Mesenchymal stem cell (in vitro differentiated cells and primary cell): ENCODE measurements around the gene ISYNA1.
A peak's percentile ranks its signal among the peaks of the same experiment; 100 is the strongest.

Source experiments
- DNase-seq: peaks from one replicate; pipeline ENCODE4 v3.0.0-alpha.2; 2013
- H2AFZ ChIP-seq: one replicate; pipeline ENCODE4 v1.6.1; 2013; ENCODE audit warnings: low read depth, mild to moderate bottlenecking, control low read depth, inconsistent platforms, low read length, moderate library complexity
- H2AK5ac ChIP-seq: 2 replicates; pipeline ENCODE4 v1.6.1; 2013; ENCODE audit warnings: low read length, moderate library complexity, mild to moderate bottlenecking, inconsistent platforms; ENCODE audit not compliant: severe bottlenecking
- H2BK120ac ChIP-seq: one replicate; pipeline ENCODE4 v1.6.1; 2013; ENCODE audit warnings: low read depth, mild to moderate bottlenecking, inconsistent platforms, low read length, moderate library complexity
- H2BK12ac ChIP-seq, 2 experiments: one replicate each; pipeline ENCODE4 v1.6.1; 2013; ENCODE audit warnings: inconsistent platforms in 2 of 2, low read length in 2 of 2, mild to moderate bottlenecking in 2 of 2, moderate library complexity in 2 of 2, control low read depth in 1 of 2
- H2BK15ac ChIP-seq: one replicate; pipeline ENCODE4 v1.6.1; 2013; ENCODE audit warnings: mild to moderate bottlenecking, low read depth, inconsistent platforms; ENCODE audit not compliant: poor library complexity, severe bottlenecking
- H2BK5ac ChIP-seq: 2 replicates; pipeline ENCODE4 v1.6.1; 2013; ENCODE audit warnings: low read depth, mild to moderate bottlenecking, low read length, control low read depth, inconsistent platforms; ENCODE audit not compliant: poor library complexity, severe bottlenecking
- H3K14ac ChIP-seq, 2 experiments: one replicate each; pipeline ENCODE4 v1.6.1; 2013; ENCODE audit warnings: inconsistent platforms in 2 of 2, low read length in 2 of 2, control low read depth in 1 of 2, mild to moderate bottlenecking in 1 of 2, moderate library complexity in 1 of 2
- H3K18ac ChIP-seq, 2 experiments: one replicate each; pipeline ENCODE4 v1.6.1; 2013; ENCODE audit warnings: inconsistent platforms in 2 of 2, low read length in 2 of 2, control low read depth in 1 of 2, low read depth in 1 of 2, mild to moderate bottlenecking in 1 of 2
- H3K23ac ChIP-seq, 2 experiments: one replicate each; pipeline ENCODE4 v1.6.1; 2013; ENCODE audit warnings: inconsistent platforms in 2 of 2, low read length in 2 of 2, mild to moderate bottlenecking in 2 of 2, moderate library complexity in 2 of 2, control low read depth in 1 of 2
- H3K27ac ChIP-seq: 2 replicates; pipeline ENCODE4 v1.5.1; 2013; ENCODE audit warnings: mild to moderate bottlenecking, moderate library complexity, low read length, control low read depth, inconsistent platforms; ENCODE audit not compliant: poor library complexity, severe bottlenecking
- H3K27me3 ChIP-seq, 2 experiments: 2 replicates each; pipeline versions ENCODE4 v1.6.1 to v1.7.0; 2013; ENCODE audit warnings: low read length in 2 of 2, mild to moderate bottlenecking in 2 of 2, moderate library complexity in 2 of 2, control low read depth in 1 of 2, inconsistent platforms in 1 of 2; ENCODE audit not compliant: control insufficient read depth in 1 of 2, insufficient read depth in 1 of 2
- H3K36me3 ChIP-seq, 2 experiments: 2 replicates each; pipeline versions ENCODE4 v1.6.1 to v1.7.0; 2013; ENCODE audit warnings: low read length in 2 of 2, control low read depth in 1 of 2, inconsistent platforms in 1 of 2, low read depth in 1 of 2, mild to moderate bottlenecking in 1 of 2; ENCODE audit not compliant: insufficient read depth in 2 of 2, control insufficient read depth in 1 of 2
- H3K4ac ChIP-seq, 2 experiments: one replicate each; pipeline ENCODE4 v1.6.1; 2013; ENCODE audit warnings: inconsistent platforms in 2 of 2, low read length in 2 of 2, mild to moderate bottlenecking in 2 of 2, moderate library complexity in 2 of 2, control low read depth in 1 of 2, low read depth in 1 of 2
- H3K4me1 ChIP-seq: 2 replicates; pipeline ENCODE4 v1.6.1; 2013; ENCODE audit warnings: low read depth, low read length, control low read depth; ENCODE audit not compliant: control insufficient read depth, insufficient read depth
- H3K4me2 ChIP-seq: 2 replicates; pipeline ENCODE4 v1.6.1; 2013; ENCODE audit warnings: low read length, mild to moderate bottlenecking, inconsistent platforms; ENCODE audit not compliant: poor library complexity, severe bottlenecking
- H3K4me3 ChIP-seq, 2 experiments: 2 replicates each; pipeline versions ENCODE4 v1.5.1 to v1.7.0; 2013; ENCODE audit warnings: low read length in 2 of 2, mild to moderate bottlenecking in 2 of 2, control low read depth in 1 of 2, low read depth in 1 of 2; ENCODE audit not compliant: insufficient read depth in 1 of 2
- H3K79me1 ChIP-seq: replicated peaks from 2 replicates; pipeline ENCODE4 v1.6.1; 2013; ENCODE audit warnings: mild to moderate bottlenecking, control low read depth, low read length, inconsistent platforms; ENCODE audit not compliant: poor library complexity, severe bottlenecking
- H3K9ac ChIP-seq: 2 replicates; pipeline ENCODE4 v1.7.0; 2013; ENCODE audit warnings: mild to moderate bottlenecking, low read length, moderate library complexity
- H3K9me3 ChIP-seq: 2 replicates; pipeline ENCODE4 v1.7.0; 2013; ENCODE audit warnings: mild to moderate bottlenecking, low read length; ENCODE audit not compliant: control insufficient read depth
- H4K8ac ChIP-seq: one replicate; pipeline ENCODE4 v1.6.1; 2013; ENCODE audit warnings: inconsistent platforms, mild to moderate bottlenecking, low read length, moderate library complexity
- H4K91ac ChIP-seq: one replicate; pipeline ENCODE4 v1.6.1; 2013; ENCODE audit warnings: mild to moderate bottlenecking, low read length, inconsistent platforms
- WGBS: methylation state at CpG from one replicate; pipeline ENCODE4 v1.1.7; 2013; ENCODE audit warnings: mixed read lengths; 5-methylcytosine and 5-hydroxymethylcytosine counted together

ISYNA1 gene

DNA sequence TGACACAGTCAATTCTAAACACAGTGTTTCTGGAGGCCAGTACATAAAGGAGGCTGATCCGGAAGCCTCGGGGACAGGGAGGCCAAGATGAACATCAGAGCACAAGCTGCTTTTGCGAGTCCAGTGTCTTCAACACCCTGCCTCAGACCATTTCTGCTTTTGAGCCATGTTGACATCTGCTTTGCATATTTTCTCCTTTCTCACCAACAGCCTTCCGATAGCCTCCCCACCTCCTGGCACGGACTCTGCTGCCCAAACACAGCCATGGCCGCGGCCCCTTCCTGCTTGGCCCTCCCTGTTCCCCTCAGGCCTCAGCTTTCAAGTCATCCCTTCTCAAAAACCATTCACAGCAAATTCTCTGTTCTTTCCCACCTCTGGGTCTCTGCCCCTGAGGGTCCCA, 44.1 kb downstream of the ISYNA1 start:
- WGBS, result 92% methylated on average over 7 of the region's 7 CpGs
- H3K4ac ChIP-seq, result no peak overlapping the region
- H3K9me3 ChIP-seq, result no peaks in the 10 kb centered on the region
- peaks cover 10% of the 10 kb centered on the region for H3K4me1 ChIP-seq
- H3K9ac ChIP-seq, result peak overlapping the region; percentile 30
- no peak overlapping the region for H3K23ac ChIP-seq
- H3K36me3 ChIP-seq, result peaks cover 12 to 13% of the 10 kb centered on the region in 2 experiments
- no peak overlapping the region for H3K4me2 ChIP-seq
- no peak overlapping the region for H3K4me3 ChIP-seq
- H2BK5ac ChIP-seq, result no peak overlapping the region
- H2BK120ac ChIP-seq, result no peak overlapping the region
- H2BK15ac ChIP-seq, result no peak overlapping the region
- peak overlapping the region; percentile 76 for H4K91ac ChIP-seq
- H3K27me3 ChIP-seq, result peaks cover 0 to 19% of the 10 kb centered on the region in 2 experiments
- no peak overlapping the region for H3K18ac ChIP-seq
- peak overlapping the region in 1 of 2 experiments; percentile 23 for H2BK12ac ChIP-seq
- no peaks in the 10 kb centered on the region for H3K79me1 ChIP-seq
- no peak overlapping the region for H3K27ac ChIP-seq
- no peak overlapping the region for H4K8ac ChIP-seq
- H2AFZ ChIP-seq, result peak overlapping the region; percentile 3
- DNase-seq, result no peak
- H3K14ac ChIP-seq, result no peak overlapping the region
- peak overlapping the region; percentile 38 for H2AK5ac ChIP-seq

GRCh38 chr19:18392926-18393325, 45.0 kb downstream of the ISYNA1 start:
- Histone ChIP-seq H2BK120ac (no peak overlapping the region), H2BK12ac (no peak overlapping the region), H2BK5ac (no peak overlapping the region), H3K18ac (no peak overlapping the region), H3K27ac (no peak overlapping the region), H3K36me3 (peaks cover 16 to 21% of the 10 kb centered on the region in 2 experiments), H3K4ac (no peak overlapping the region), H3K9me3 (no peaks in the 10 kb centered on the region), H3K9ac (no peak overlapping the region), H3K14ac (no peak overlapping the region), H3K27me3 (peaks cover 0 to 17% of the 10 kb centered on the region in 2 experiments), H3K4me2 (no peak overlapping the region), H3K79me1 (no peaks in the 10 kb centered on the region), H3K4me1 (peaks cover 14% of the 10 kb centered on the region), H2AFZ (no peak overlapping the region), H2BK15ac (no peak overlapping the region), H3K4me3 (no peak overlapping the region), H2AK5ac (no peak overlapping the region), H4K91ac (no peak overlapping the region), H4K8ac (no peak overlapping the region), H3K23ac (no peak overlapping the region)
- 99% methylated on average over 5 of the region's 5 CpGs for WGBS
- no peak for DNase-seq

GRCh38 chr19:18392417-18392816, 45.5 kb downstream of the ISYNA1 start:
- no peak overlapping the region for H4K91ac ChIP-seq
- no peak overlapping the region for H2BK15ac ChIP-seq
- no peak overlapping the region for H3K4me2 ChIP-seq
- no peak overlapping the region for H2BK5ac ChIP-seq
- no peak overlapping the region for H3K27ac ChIP-seq
- WGBS, result 87% methylated on average over 8 of the region's 11 CpGs
- no peak overlapping the region for H2BK12ac ChIP-seq
- H3K9ac ChIP-seq, result no peak overlapping the region
- H3K27me3 ChIP-seq, result peaks cover 0 to 12% of the 10 kb centered on the region in 2 experiments
- no peak for DNase-seq
- no peak overlapping the region for H4K8ac ChIP-seq
- H3K4me1 ChIP-seq, result peaks cover 12% of the 10 kb centered on the region
- no peaks in the 10 kb centered on the region for H3K79me1 ChIP-seq
- no peak overlapping the region for H3K23ac ChIP-seq
- H3K4me3 ChIP-seq, result no peak overlapping the region
- H3K14ac ChIP-seq, result no peak overlapping the region
- H3K36me3 ChIP-seq, result peaks cover 16 to 22% of the 10 kb centered on the region in 2 experiments
- H3K9me3 ChIP-seq, result no peaks in the 10 kb centered on the region
- no peak overlapping the region for H2AFZ ChIP-seq
- no peak overlapping the region for H3K18ac ChIP-seq
- no peak overlapping the region for H2AK5ac ChIP-seq
- H3K4ac ChIP-seq, result no peak overlapping the region
- H2BK120ac ChIP-seq, result no peak overlapping the region

DNA sequence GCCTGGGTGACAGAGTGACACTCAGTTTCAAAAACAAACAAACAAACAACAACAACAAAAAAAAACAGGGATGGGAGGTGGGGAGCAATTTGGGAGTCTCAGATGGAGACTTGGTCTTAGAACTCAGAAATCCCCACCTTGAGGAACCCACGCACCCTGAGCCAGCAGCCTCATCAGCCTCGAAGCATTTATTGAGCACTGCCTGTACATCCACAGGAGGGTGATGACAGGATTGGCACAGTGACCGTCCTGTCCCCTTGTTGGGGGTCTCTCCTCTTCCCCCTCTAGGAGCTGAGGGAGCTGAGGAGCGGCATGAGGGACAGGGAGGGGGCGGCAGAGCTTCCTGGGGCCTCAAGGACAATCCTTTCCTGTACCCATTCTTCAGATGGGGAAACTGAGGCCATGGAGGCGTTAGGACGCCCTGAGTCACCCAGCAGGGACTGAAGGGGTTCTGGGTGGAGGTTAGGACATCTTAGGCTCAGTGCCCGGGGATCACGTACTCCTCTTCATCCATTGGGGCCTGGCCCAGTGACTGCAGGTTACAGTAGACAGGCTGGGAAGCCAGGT, 46.3 kb downstream of the ISYNA1 start:
- Histone ChIP-seq H3K9ac (no peak overlapping the region), H3K27ac (no peak overlapping the region), H4K8ac (peak overlapping the region; percentile 35), H2AK5ac (peak overlapping the region; percentile 11), H2BK15ac (no peak overlapping the region), H3K18ac (no peak overlapping the region), H4K91ac (peak overlapping the region; percentile 19), H3K4me3 (no peak overlapping the region), H3K9me3 (no peaks in the 10 kb centered on the region), H2BK5ac (no peak overlapping the region), H3K36me3 (peaks cover 16 to 29% of the 10 kb centered on the region in 2 experiments), H2AFZ (no peak overlapping the region), H2BK120ac (no peak overlapping the region), H2BK12ac (peak overlapping the region in 1 of 2 experiments; percentile 59), H3K79me1 (no peaks in the 10 kb centered on the region), H3K4me1 (peaks cover 16% of the 10 kb centered on the region), H3K4ac (peak overlapping the region in 1 of 2 experiments; percentile 29), H3K27me3 (peaks cover 0 to 4% of the 10 kb centered on the region in 2 experiments), H3K14ac (no peak overlapping the region), H3K4me2 (no peak overlapping the region), H3K23ac (no peak overlapping the region)
- DNase-seq, result no peak
- WGBS, result 89% methylated on average over 9 of the region's 9 CpGs
